ES-I3 (cell line): ENCODE results near the gene UTRN.
A peak's percentile ranks its signal among the peaks of the same experiment; 100 is the strongest.

ENCODE experiments used
- H3K36me3 ChIP-seq: 2 replicates; pipeline ENCODE4 v1.6.1; 2013; ENCODE audit warnings: mild to moderate bottlenecking, low read length, control low read depth, moderate library complexity; ENCODE audit not compliant: insufficient read depth
- H3K4me1 ChIP-seq: 2 replicates; pipeline ENCODE4 v1.6.1; 2013; ENCODE audit warnings: mild to moderate bottlenecking, control low read depth, low read length; ENCODE audit not compliant: insufficient read depth
- H3K9ac ChIP-seq: 2 replicates; pipeline ENCODE4 v1.6.1; 2013; ENCODE audit warnings: low read depth, mild to moderate bottlenecking, low read length, moderate library complexity
- H3K9me3 ChIP-seq: 2 replicates; pipeline ENCODE4 v1.6.1; 2013; ENCODE audit warnings: mild to moderate bottlenecking, low read length, moderate library complexity; ENCODE audit not compliant: control insufficient read depth, insufficient read depth

UTRN gene

DNA sequence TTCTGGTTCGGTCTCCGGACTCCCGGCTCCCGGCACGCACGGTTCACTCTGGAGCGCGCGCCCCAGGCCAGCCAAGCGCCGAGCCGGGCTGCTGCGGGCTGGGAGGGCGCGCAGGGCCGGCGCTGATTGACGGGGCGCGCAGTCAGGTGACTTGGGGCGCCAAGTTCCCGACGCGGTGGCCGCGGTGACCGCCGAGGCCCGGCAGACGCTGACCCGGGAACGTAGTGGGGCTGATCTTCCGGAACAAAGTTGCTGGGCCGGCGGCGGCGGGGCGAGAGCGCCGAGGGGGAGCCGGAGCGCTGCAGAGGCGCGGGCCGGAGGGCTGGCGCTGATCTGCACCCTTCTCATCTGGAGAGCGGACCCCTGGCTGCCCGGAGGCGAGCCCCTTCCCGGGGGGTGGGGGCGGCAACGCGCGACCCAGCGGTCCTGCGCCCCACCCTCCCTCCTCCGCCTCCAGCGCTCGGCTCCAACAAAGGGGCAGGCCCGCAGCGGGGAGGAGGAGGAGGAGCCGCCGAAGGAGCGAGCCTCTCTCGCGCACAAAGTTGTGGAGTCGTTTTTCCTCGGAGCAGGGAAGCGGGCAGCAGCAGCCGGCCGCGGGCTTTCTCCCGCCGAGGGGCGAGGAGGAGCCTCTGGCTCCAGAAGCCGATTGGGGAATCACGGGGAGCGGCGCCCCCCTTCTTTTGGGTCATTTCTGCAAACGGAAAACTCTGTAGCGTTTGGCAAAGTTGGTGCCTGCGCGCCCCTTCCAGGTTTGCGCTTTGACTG is at the start of gene UTRN:
Gene UTRN (plus strand): TSS at position 553 of the 765 bp plus-strand sequence. CDS start 6,494 bp downstream, outside the sequence.
- Histone ChIP-seq H3K9me3 (no peaks in the 10 kb centered on the region; the same call in 1 of the 2 replicates), H3K9ac (peak within 1 kb of the TSS; percentile 85), H3K36me3 (no peaks in the 10 kb centered on the region), H3K4me1 (peaks cover 10% of the 10 kb centered on the region)

GRCh38 chr6:144244688-144245087 is 40.4 kb upstream of the UTRN start:
- Histone ChIP-seq H3K4me1 (no peaks in the 10 kb centered on the region), H3K9me3 (no peaks in the 10 kb centered on the region), H3K36me3 (no peaks in the 10 kb centered on the region), H3K9ac (no peak overlapping the region)

- Histone ChIP-seq H3K9me3 (0 out of 2 replicates have a peak, but pooled peaks cover 3% of the 10 kb centered on the region), H3K36me3 (no peaks in the 10 kb centered on the region; the same call in 1 of the 2 replicates), H3K4me1 (no peaks in the 10 kb centered on the region), H3K9ac (no peak overlapping the region)
Measured at GRCh38 chr6:144246988-144247387, 38.1 kb upstream of the UTRN start.

DNA sequence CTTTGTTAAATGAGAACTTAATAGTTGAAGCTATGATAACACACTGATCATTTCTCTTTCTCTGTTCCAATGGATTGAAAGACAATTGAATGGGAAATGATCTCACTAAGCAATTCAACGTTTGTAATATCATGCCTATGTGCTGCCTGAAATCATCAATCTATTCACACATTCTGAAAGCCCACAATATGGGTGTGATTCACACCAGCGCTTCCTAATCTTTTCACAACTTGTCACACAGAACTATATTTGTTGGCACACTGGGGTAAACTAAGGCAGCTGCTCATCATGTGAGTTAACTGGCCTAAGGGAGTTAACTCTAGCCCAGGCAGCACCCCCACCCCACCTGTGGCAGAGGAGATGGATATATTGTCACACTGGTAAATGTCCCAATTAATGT is 37.1 kb upstream of the UTRN start:
- no peaks in the 10 kb centered on the region for H3K4me1 ChIP-seq
- H3K9ac ChIP-seq: no peak overlapping the region
- H3K36me3 ChIP-seq: no peaks in the 10 kb centered on the region; the same call in 1 of the 2 replicates
- 0 out of 2 replicates have a peak, but pooled peaks cover 3% of the 10 kb centered on the region for H3K9me3 ChIP-seq

- H3K4me1 ChIP-seq: no peaks in the 10 kb centered on the region
- H3K9me3 ChIP-seq: 0 out of 2 replicates have a peak, but pooled peaks cover 3% of the 10 kb centered on the region
- no peak overlapping the region for H3K9ac ChIP-seq
- H3K36me3 ChIP-seq: no peaks in the 10 kb centered on the region; the same call in 1 of the 2 replicates
Measured at GRCh38 chr6:144248476-144249301, 36.4 kb upstream of the UTRN start.

GRCh38 chr6:144250276-144250675 is 34.9 kb upstream of the UTRN start:
- H3K4me1 ChIP-seq: no peaks in the 10 kb centered on the region
- H3K9me3 ChIP-seq: 0 out of 2 replicates have a peak, but pooled peaks cover 3% of the 10 kb centered on the region
- no peak overlapping the region for H3K9ac ChIP-seq
- H3K36me3 ChIP-seq: no peaks in the 10 kb centered on the region; the same call in 1 of the 2 replicates

GRCh38 chr6:144252259-144252658 is 32.9 kb upstream of the UTRN start:
- Histone ChIP-seq H3K4me1 (no peaks in the 10 kb centered on the region), H3K9me3 (0 out of 2 replicates have a peak, but pooled peaks cover 6% of the 10 kb centered on the region), H3K36me3 (no peaks in the 10 kb centered on the region; the same call in 1 of the 2 replicates), H3K9ac (no peak overlapping the region)

- Histone ChIP-seq H3K9me3 (peaks cover 15% of the 10 kb centered on the region), H3K9ac (no peak overlapping the region)
Measured at GRCh38 chr6:144259986-144260385, 25.1 kb upstream of the UTRN start.

DNA sequence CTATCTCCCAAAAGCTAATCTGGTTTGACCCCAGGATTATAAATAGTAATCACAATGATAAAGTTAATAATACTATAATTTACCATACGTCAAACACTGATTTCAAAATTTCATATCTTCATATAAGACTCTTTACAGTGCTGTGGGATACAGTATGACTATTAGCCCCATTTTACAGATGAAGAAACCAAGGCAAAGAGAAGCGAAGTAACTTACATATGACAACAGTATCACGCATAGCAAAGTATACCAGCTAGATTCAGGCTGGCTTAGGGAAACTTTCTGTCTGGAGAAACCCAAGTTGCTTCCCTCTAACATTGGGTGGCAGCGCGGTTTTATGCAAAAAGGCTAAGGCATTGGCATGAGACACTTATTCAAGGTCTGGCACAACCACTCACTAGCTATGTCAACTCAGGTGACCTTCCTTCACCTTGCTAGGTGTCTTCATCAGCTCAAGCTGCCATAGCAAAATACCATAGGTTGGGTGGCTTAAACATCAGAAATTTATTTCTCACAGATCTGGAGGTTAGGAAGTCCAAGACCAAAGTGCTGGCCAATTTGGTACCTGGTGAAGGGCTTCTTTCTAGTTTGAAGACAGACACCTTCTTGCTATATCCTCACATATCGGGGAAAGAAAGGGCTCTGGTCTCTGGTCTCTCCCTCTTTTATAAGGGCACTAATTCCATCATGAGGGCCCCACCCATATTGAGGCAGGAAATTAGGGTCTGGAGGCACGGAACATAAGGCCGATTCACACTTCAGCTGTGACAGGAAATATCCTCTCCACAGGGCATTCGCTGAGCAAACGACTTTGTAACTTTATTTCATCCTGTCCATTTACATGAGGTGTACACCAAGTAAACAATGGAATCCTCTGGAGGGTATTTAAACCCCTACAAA is 22.4 kb upstream of the UTRN start:
- no peaks in the 10 kb centered on the region for H3K36me3 ChIP-seq
- no peak overlapping the region for H3K9ac ChIP-seq
- peaks cover 22% of the 10 kb centered on the region for H3K4me1 ChIP-seq

More at GRCh38 chr6:144259986-144260385, 25.1 kb upstream of the UTRN start:
- no peaks in the 10 kb centered on the region for H3K36me3 ChIP-seq
- peaks cover 15% of the 10 kb centered on the region for H3K4me1 ChIP-seq

DNA sequence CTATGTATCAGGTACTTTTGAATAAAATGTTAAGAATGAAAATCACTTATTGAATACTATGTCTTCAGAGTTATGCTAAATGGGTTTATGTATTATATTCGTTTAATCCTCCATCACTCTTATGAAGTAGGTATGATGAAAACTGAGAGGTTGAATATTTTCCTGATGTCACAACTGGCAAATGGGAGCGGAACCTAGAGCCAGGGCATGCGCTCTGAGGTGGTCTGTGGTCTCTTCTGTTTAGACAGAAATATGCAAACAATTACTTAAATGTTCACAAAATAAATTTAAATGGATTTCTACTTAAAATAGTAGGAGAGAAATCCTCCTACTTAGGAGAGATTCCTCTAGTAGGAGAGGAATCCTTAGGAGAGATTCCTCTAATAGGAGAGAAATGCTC is 21.3 kb upstream of the UTRN start:
- Histone ChIP-seq H3K9me3 (peaks cover 10% of the 10 kb centered on the region), H3K36me3 (no peaks in the 10 kb centered on the region), H3K9ac (no peak overlapping the region), H3K4me1 (peaks cover 22% of the 10 kb centered on the region)

More for the DNA sequence above, 22.4 kb upstream of the UTRN start:
- peaks cover 10% of the 10 kb centered on the region for H3K9me3 ChIP-seq

GRCh38 chr6:144264270-144265060 is 20.7 kb upstream of the UTRN start:
- H3K9me3 ChIP-seq: peaks cover 10% of the 10 kb centered on the region
- peaks cover 22% of the 10 kb centered on the region for H3K4me1 ChIP-seq
- H3K9ac ChIP-seq: peak overlapping the region; percentile 5; the same call in 1 of the 2 replicates
- H3K36me3 ChIP-seq: no peaks in the 10 kb centered on the region

DNA sequence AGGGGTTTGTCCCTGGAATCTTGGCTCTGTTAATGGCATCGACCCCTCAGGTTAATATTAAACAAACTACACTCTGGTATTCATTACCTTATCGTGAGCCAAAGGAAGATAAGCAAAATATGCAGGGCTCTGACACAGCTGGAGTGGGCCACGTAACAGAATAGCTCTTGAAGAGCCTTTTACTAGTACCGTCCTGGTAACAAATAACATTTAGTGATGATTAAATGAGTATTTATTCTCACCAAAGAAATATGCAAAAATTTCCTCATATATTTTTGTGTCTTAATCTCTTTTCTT is 20.1 kb upstream of the UTRN start:
- Histone ChIP-seq H3K36me3 (no peaks in the 10 kb centered on the region), H3K9ac (peak overlapping the region; percentile 5; the same call in 1 of the 2 replicates), H3K9me3 (peaks cover 10% of the 10 kb centered on the region), H3K4me1 (peaks cover 22% of the 10 kb centered on the region)

- no peak overlapping the region for H3K9ac ChIP-seq
- peaks cover 10% of the 10 kb centered on the region for H3K9me3 ChIP-seq
- H3K4me1 ChIP-seq: peaks cover 22% of the 10 kb centered on the region
- H3K36me3 ChIP-seq: no peaks in the 10 kb centered on the region
Measured at GRCh38 chr6:144265390-144265789, 19.7 kb upstream of the UTRN start.
